ENCODE measurements around the gene DLEU7. TPM values are rescaled to one million over a fixed set of nuclear protein-coding genes. Genes with fewer than 3 reads are reported as not detected.

The DLEU7 gene
- total and polyA plus RNA-seq, 10 of the 15 experiments (the other 5 are each of a cell fraction or from before 2014, with no cell fraction given), result not detected

DNA sequence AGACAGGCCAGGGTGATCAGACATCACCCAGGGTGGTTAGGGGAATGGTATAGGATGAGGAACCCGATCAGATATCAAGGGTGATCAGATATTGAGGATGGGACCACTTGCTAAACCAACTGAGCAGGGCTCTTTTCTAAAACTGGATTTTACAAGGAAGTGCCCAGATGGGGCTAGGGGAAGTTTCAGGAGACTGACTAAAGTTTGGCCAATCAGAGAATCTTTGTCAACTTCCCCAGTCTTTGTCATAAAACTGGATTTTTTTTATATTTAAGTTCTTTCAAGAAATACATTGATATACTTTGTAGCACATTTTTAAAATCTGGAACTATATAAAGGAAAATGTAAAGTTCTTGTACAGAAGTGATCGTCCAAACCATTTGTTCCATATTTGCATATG lies 30.5 kb upstream of the DLEU7 start:
- ATAC-seq, result no peak
- intact Hi-C loops (cut with micrococcal nuclease; ENCODE audit: unreplicated experiment), result no loop called here
- H3K27me3 ChIP-seq (replicated peaks in 1 of 2; ENCODE audit: control insufficient read depth in 2 of 2, insufficient read depth in 2 of 2, low read length in 1 of 2), result no peaks in the 10 kb centered on the region
- WGBS (ENCODE audit: insufficient coverage, insufficient replicate concordance, low lambda C conversion rate, missing lambda C conversion rate), result 71% methylated on average over 2 of the region's 2 CpGs
- CTCF ChIA-PET, result interaction anchor here (1.6 kb wide), 1 partner anchor 38 kb away, joined by 3 read pairs; no protein-coding TSS in a partner anchor
- no peak overlapping the region for H3K4me2 ChIP-seq (ENCODE audit: control insufficient read depth, insufficient read depth)
- H3K4me1 ChIP-seq (ENCODE audit: control insufficient read depth, insufficient read depth, low read length), result no peaks in the 10 kb centered on the region
- BruUV-seq (replicated peaks), result no TSS peak
- no peaks in the 10 kb centered on the region for H4K20me1 ChIP-seq (ENCODE audit: control insufficient read depth, insufficient read depth)
- H3K27ac ChIP-seq (ENCODE audit: control insufficient read depth, insufficient read depth), result no peak overlapping the region
- no peak overlapping the region for H3K9ac ChIP-seq (ENCODE audit: control insufficient read depth, insufficient read depth, low read length)
- H3K79me2 ChIP-seq (ENCODE audit: control insufficient read depth, insufficient read depth, low read length), result no peaks in the 10 kb centered on the region
- no peaks in the 10 kb centered on the region for H3K9me3 ChIP-seq (replicated peaks; ENCODE audit: control insufficient read depth, insufficient read depth, low read length)
- POLR2A ChIA-PET, result interaction anchor here (0.6 kb wide), 1 partner anchor 61 kb away, joined by 3 read pairs; no protein-coding TSS in a partner anchor
- in situ Hi-C loops (cut with MboI), result no loop called here
- DNase-seq (ENCODE audit: low read depth, low spot score), result no peak
- SMC1A ChIA-PET (ENCODE audit: uncharacterized antibody, unreplicated experiment), result no interaction called here
- no peak for FAIRE-seq
- TF ChIP-seq RB1 (IDR thresholded peaks at IDR 0.05; ENCODE audit: borderline replicate concordance) (no peak), IKZF2 (IDR thresholded peaks at IDR 0.05) (no peak), BMI1 (IDR thresholded peaks at IDR 0.05; ENCODE audit: borderline replicate concordance) (no peak), ASH2L (IDR thresholded peaks at IDR 0.05; ENCODE audit: borderline replicate concordance, low read depth) (no peak), SUPT20H (IDR thresholded peaks at IDR 0.05; ENCODE audit: borderline replicate concordance, control insufficient read depth, low read depth, low read length) (no peak), RCOR1 (conservative IDR thresholded peaks at IDR 0.05; ENCODE audit: low read depth, low read length) (no peak)
- TF ChIP-seq, protein P1, sequence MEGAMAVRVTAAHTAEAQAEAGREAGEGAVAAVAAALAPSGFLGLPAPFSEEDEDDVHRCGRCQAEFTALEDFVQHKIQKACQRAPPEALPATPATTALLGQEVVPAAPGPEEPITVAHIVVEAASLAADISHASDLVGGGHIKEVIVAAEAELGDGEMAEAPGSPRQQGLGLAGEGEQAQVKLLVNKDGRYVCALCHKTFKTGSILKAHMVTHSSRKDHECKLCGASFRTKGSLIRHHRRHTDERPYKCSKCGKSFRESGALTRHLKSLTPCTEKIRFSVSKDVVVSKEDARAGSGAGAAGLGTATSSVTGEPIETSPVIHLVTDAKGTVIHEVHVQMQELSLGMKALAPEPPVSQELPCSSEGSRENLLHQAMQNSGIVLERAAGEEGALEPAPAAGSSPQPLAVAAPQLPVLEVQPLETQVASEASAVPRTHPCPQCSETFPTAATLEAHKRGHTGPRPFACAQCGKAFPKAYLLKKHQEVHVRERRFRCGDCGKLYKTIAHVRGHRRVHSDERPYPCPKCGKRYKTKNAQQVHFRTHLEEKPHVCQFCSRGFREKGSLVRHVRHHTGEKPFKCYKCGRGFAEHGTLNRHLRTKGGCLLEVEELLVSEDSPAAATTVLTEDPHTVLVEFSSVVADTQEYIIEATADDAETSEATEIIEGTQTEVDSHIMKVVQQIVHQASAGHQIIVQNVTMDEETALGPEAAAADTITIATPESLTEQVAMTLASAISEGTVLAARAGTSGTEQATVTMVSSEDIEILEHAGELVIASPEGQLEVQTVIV (IDR thresholded peaks at IDR 0.05; ENCODE audit: borderline replicate concordance, partially characterized antibody), result no peak
- TF ChIP-seq, protein P2, sequence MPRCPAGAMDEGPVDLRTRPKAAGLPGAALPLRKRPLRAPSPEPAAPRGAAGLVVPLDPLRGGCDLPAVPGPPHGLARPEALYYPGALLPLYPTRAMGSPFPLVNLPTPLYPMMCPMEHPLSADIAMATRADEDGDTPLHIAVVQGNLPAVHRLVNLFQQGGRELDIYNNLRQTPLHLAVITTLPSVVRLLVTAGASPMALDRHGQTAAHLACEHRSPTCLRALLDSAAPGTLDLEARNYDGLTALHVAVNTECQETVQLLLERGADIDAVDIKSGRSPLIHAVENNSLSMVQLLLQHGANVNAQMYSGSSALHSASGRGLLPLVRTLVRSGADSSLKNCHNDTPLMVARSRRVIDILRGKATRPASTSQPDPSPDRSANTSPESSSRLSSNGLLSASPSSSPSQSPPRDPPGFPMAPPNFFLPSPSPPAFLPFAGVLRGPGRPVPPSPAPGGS (IDR thresholded peaks at IDR 0.05; ENCODE audit: borderline replicate concordance, insufficient read depth, low read depth, low read length, poor library complexity, severe bottlenecking), result no peak
- TF ChIP-seq, protein P3, sequence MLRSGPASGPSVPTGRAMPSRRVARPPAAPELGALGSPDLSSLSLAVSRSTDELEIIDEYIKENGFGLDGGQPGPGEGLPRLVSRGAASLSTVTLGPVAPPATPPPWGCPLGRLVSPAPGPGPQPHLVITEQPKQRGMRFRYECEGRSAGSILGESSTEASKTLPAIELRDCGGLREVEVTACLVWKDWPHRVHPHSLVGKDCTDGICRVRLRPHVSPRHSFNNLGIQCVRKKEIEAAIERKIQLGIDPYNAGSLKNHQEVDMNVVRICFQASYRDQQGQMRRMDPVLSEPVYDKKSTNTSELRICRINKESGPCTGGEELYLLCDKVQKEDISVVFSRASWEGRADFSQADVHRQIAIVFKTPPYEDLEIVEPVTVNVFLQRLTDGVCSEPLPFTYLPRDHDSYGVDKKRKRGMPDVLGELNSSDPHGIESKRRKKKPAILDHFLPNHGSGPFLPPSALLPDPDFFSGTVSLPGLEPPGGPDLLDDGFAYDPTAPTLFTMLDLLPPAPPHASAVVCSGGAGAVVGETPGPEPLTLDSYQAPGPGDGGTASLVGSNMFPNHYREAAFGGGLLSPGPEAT (IDR thresholded peaks at IDR 0.05; ENCODE audit: low read depth), result no peak
- TF ChIP-seq, protein P4, sequence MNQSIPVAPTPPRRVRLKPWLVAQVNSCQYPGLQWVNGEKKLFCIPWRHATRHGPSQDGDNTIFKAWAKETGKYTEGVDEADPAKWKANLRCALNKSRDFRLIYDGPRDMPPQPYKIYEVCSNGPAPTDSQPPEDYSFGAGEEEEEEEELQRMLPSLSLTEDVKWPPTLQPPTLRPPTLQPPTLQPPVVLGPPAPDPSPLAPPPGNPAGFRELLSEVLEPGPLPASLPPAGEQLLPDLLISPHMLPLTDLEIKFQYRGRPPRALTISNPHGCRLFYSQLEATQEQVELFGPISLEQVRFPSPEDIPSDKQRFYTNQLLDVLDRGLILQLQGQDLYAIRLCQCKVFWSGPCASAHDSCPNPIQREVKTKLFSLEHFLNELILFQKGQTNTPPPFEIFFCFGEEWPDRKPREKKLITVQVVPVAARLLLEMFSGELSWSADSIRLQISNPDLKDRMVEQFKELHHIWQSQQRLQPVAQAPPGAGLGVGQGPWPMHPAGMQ (IDR thresholded peaks at IDR 0.05; ENCODE audit: borderline replicate concordance), result no peak
- no peaks in the 10 kb centered on the region for H3K36me3 ChIP-seq (ENCODE audit: control insufficient read depth in 2 of 2, insufficient read depth in 2 of 2, low read length in 1 of 2)
- RAD21 ChIA-PET (ENCODE audit: unreplicated experiment), result no interaction called here
- no peak overlapping the region for H3K4me3 ChIP-seq
- no peak overlapping the region for H2AFZ ChIP-seq (ENCODE audit: control insufficient read depth, low read depth, low read length)

Data from GM12878 (cell line).